Prostate gland (tissue), 2 donors: ENCODE measurements around the gene SDR39U1.

ENCODE experiments used
- POLR2A ChIP-seq: fragments of 450-650 bp; IDR thresholded peaks from one replicate; pipeline ENCODE4 v1.6.1; 2016; ENCODE audit warnings: antibody characterized with exemption, mild to moderate bottlenecking
- POLR2AphosphoS5 ChIP-seq: sonication (generic); formaldehyde crosslinking; IDR thresholded peaks from one replicate; pipeline ENCODE4 v1.6.1; 2017; ENCODE audit warnings: antibody characterized with exemption
- TF ChIP-seq, protein P1 (sequence below), 4 experiments: fragments of 200-600 bp in 2 of 4; fragments of 450-650 bp in 2 of 4; sonication (generic) in 2 of 4; IDR thresholded peaks; 1 replicate in 3 of 4; 2 replicates in 1 of 4; pipeline ENCODE4 v1.5.1; 2016 to 2019; ENCODE audit warnings: antibody characterized with exemption in 4 of 4, mild to moderate bottlenecking in 2 of 4, moderate library complexity in 2 of 4

DNA sequence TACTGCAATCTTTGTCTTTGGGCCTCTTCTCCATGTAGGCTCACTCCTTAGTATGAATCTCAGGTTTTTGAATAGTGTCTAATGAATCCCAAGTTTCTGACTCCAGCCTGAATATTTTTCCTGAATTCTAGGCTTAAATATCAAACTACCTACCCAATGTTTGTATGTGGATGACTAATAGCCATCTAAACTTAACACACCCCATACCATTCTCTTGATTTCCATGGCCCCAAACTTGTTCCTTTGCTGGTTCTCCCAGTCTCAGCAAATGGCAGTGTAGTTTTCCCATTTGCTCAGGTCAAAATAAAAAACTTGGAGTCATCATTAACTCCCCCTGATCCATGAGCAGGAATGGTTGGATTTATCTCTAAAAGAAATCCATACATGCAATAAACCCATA is 18.8 kb upstream of the SDR39U1 start:
- no peak for TF ChIP-seq POLR2A
- no peak for TF ChIP-seq POLR2AphosphoS5
- TF ChIP-seq, protein P1, sequence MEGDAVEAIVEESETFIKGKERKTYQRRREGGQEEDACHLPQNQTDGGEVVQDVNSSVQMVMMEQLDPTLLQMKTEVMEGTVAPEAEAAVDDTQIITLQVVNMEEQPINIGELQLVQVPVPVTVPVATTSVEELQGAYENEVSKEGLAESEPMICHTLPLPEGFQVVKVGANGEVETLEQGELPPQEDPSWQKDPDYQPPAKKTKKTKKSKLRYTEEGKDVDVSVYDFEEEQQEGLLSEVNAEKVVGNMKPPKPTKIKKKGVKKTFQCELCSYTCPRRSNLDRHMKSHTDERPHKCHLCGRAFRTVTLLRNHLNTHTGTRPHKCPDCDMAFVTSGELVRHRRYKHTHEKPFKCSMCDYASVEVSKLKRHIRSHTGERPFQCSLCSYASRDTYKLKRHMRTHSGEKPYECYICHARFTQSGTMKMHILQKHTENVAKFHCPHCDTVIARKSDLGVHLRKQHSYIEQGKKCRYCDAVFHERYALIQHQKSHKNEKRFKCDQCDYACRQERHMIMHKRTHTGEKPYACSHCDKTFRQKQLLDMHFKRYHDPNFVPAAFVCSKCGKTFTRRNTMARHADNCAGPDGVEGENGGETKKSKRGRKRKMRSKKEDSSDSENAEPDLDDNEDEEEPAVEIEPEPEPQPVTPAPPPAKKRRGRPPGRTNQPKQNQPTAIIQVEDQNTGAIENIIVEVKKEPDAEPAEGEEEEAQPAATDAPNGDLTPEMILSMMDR (IDR thresholded peaks at IDR 0.05) = no peak
